NB4 (cell line): ENCODE results near the gene BCL2L1.
"Not testable (repeated sequence)": the region's sequence is repeated elsewhere in the genome, so short reads cannot be mapped to it uniquely, and the experiment has no call there.

Experiments
- CTCF ChIP-seq: IDR thresholded peaks from one replicate; pipeline ENCODE4 v1.5.1; 2012; ENCODE audit warnings: low read depth, low read length
- MAX ChIP-seq: IDR thresholded peaks from 2 replicates; pipeline ENCODE4 v1.6.1; 2011; ENCODE audit warnings: low read depth, low read length
- POLR2A ChIP-seq: IDR thresholded peaks from 2 replicates; pipeline ENCODE4 v1.6.1; 2011; ENCODE audit warnings: mild to moderate bottlenecking; ENCODE audit not compliant: insufficient read length; ENCODE audit errors: extremely low read depth

- not testable (repeated sequence) for TF ChIP-seq CTCF, MAX, POLR2A
Measured at GRCh38 chr20:31628057-31628456, 94.6 kb downstream of the BCL2L1 start.
